Right lobe of liver (tissue), 4 donors: ENCODE data around the gene EEFSEC.

Source experiments
- POLR2A ChIP-seq: fragments of 450-650 bp; IDR thresholded peaks from one replicate; pipeline ENCODE4 v1.6.1; 2017; ENCODE audit warnings: antibody characterized with exemption, mild to moderate bottlenecking
- TF ChIP-seq, protein P1 (sequence below), 4 donors: fragments of 200-600 bp in 3 of 4; fragments of 450-650 bp in 1 of 4; IDR thresholded peaks; one replicate each; pipeline versions ENCODE4 v1.5.1 to v1.8.0; 2016 to 2022; ENCODE audit warnings: antibody characterized with exemption in 4 of 4, mild to moderate bottlenecking in 2 of 4
- donor health status: DM: no; HTN: no; CAD: no.
- donor health status: DM: no; HTN: no; CAD: no.
- donor health status: DM: no; HTN: yes; CAD: no.

DNA sequence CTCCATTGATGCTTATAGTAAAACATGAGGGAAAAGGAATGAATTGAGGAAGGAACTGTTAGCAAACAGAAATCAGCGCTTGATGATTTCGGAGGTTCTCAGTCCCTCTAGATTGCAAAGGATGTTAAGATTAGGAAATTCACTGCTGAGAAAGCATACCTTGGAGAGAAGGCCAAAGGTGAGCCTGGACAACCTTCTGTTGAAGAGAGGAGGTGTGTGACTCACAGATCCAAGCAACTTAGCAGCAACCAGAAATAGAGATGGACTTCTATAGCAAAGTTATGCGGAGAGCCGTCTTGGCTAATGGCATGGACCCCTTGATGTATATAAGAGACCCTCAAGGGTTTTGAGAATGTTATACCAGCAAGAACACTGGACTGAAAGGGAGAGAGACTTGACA lies 114.3 kb downstream of the EEFSEC start:
- TF ChIP-seq, protein P1, sequence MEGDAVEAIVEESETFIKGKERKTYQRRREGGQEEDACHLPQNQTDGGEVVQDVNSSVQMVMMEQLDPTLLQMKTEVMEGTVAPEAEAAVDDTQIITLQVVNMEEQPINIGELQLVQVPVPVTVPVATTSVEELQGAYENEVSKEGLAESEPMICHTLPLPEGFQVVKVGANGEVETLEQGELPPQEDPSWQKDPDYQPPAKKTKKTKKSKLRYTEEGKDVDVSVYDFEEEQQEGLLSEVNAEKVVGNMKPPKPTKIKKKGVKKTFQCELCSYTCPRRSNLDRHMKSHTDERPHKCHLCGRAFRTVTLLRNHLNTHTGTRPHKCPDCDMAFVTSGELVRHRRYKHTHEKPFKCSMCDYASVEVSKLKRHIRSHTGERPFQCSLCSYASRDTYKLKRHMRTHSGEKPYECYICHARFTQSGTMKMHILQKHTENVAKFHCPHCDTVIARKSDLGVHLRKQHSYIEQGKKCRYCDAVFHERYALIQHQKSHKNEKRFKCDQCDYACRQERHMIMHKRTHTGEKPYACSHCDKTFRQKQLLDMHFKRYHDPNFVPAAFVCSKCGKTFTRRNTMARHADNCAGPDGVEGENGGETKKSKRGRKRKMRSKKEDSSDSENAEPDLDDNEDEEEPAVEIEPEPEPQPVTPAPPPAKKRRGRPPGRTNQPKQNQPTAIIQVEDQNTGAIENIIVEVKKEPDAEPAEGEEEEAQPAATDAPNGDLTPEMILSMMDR (IDR thresholded peaks at IDR 0.05), result no peak
- no peak for TF ChIP-seq POLR2A
